Tibial nerve (tissue), 3 donors: ENCODE measurements around the gene ACE2.

Experiments
- EP300 ChIP-seq, 2 donors: sonication (generic); formaldehyde crosslinking; IDR thresholded peaks; one replicate each; pipeline ENCODE4 v1.6.1; 2017; ENCODE audit warnings: antibody characterized with exemption in 2 of 2, mild to moderate bottlenecking in 1 of 2
- POLR2A ChIP-seq, 2 donors: fragments of 450-650 bp; IDR thresholded peaks; one replicate each; pipeline ENCODE4 v1.6.1; 2017; ENCODE audit warnings: antibody characterized with exemption in 2 of 2, mild to moderate bottlenecking in 2 of 2, moderate library complexity in 2 of 2

- no peak for TF ChIP-seq POLR2A (IDR thresholded peaks at IDR 0.05)
- no peak for TF ChIP-seq EP300 (IDR thresholded peaks at IDR 0.05)
These were observed 86.5 kb downstream of the ACE2 start for GRCh38 chrX:15514279-15514678.
